NCI-H1694 treated with DMSO at 0.1 percent for 48 hours (cell line): ENCODE data around the gene EXD3.

ENCODE experiments used
- DNase-seq: peaks from one replicate; lab custom pipeline; 2025; lab: John Stamatoyannopoulos, UW

The EXD3 gene

DNA sequence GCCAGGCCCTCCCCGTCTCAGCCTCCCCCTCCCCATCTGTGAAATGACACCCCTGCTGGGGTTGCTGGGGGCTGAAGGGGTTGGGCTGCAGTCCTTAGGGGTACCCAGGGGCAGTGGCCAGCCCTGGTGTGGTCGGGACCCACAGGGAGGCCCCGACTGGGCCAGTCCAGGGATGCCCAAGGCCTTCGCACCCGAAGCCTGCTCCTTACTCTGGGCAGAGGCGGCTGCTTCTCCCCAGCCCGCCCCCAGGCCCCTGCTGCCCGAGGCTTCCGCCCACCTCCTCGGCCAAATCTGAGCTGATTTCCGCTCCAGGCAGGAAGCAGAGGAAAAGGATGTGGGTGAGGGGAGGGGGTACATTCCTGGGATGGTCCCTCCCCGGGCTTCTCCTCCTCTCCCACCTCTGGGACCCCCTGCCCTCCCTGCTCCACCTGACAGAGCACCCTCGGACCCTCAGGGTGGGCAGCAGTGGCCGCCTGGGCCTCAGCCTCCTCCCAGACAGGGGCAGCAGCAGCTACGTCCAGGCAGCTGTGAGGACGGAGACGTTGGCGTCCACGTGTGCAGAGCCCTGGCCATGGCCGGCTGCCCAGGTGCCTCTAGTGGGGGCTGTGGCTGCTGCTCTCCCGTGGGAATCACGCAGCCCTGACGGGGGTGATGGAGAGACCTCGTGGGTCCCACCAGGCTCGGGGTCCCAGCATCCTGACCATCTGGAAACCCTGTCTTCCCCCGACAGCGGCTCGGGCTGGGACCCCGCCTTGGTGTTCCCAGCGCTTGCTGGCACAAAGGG, 116.7 kb downstream of the EXD3 start:
- DNase-seq: no peak

GRCh38 chr9:137305798-137306065, 117.2 kb downstream of the EXD3 start:
- DNase-seq: no peak

GRCh38 chr9:137305060-137305797, 117.7 kb downstream of the EXD3 start:
- DNase-seq: no peak

GRCh38 chr9:137304383-137305059, 118.4 kb downstream of the EXD3 start:
- DNase-seq: no peak

GRCh38 chr9:137303893-137304382, 119.0 kb downstream of the EXD3 start:
- DNase-seq: no peak

GRCh38 chr9:137303151-137303892, 119.6 kb downstream of the EXD3 start:
- DNase-seq: no peak

DNA sequence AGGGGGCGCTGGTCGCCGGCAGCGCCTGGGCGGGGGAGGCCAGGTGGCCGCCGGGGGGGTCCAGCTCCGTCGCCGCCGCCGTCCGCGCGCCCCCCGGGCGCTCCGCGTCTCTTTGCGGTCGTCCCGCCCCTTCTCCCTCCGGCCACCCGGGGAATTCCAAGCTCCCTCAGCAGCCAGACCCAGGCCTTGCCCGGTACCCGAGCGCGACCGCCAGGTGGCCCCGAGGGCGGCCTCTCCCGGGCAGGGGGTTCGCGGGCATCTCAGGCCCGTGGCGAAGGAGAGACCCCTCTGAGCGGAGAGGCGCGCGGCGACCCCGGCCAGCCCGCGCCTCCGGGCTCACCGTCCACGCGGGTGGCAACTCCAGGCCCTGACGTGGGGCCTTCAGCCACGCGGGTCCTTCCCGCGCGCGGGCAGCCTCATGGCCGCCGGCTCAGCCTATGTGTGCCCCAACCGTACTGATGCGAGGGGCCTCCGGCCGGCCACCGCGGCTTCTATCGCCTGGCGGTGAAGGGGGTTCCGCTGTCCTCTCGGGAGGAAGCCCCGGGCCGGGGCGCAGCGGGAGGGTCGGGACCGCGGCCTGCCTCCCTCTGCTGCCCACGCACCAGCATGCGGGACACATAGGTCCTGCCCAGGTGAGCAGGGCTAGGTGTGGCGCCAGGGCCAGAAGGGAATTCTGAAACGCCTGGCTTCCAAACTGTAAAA, 120.4 kb downstream of the EXD3 start:
- DNase-seq: no peak

DNA sequence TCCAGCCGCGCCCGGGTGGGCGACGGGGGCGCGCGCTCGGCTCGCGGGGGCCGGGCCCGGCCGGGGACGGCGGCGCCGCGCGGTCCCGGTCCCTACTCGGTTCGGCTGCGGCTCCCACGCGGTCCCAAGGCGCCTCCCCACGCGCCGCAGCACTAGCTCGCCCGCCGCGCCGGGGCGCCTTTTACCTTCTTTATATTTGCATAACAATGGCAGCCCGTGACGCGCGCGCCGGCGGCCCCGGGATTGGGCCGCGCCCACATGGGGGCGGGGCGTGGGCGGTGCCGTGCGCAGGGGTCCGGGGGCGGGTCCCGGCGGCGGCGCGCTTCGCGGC, 120.9 kb downstream of the EXD3 start, which contains the start of gene NRARP:
NRARP (minus strand) TSS at position 154 of the 331 bp plus-strand sequence. CDS start 343 bp downstream, outside the sequence.
- peak; percentile 29 for DNase-seq

DNA sequence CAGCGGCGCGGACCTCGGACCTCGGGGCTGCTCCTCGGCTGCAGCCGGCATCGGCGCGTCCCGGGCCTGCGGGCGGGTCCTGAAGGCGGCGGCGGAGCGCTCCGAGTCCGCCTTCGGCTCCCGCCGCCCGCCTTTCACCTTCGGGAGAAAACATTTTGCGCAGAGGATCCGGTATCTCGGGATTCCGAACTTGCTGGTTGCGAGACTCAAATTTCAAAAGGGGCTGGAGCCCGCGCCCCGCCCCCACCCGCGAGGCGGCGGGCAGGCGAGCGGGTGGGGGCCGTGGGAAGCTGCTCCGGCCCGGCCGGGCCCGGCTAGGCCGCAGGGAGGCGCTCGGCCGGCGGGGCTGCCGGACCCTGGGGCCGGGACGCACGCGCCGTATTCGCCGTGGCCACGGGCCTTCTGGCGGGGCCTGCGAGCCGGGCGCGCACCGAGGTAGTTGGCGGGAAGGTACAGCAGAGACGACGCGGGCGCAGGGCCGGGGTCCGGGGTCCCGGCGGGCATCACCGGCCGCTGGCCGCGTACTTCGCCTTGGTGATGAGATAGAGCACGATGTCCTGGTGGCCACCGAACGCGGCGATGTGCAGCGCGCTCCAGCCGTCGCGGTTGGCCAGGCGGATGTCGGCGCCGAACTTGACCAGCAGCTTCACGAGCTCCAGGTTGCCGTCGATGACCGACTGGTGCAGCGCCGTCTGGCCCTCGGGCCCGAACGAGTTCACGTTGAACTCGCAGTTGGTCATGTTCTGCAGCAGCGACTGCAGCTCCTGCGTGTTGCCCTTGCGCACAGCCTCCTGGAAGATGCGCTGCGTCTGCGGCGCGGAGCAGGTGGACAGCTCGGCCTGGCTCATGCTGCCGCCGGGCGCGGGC, 121.6 kb downstream of the EXD3 start:
- DNase-seq: no peak

- no peak for DNase-seq
Observed at GRCh38 chr9:137300567-137301080, 122.3 kb downstream of the EXD3 start.

GRCh38 chr9:137299938-137300337, 123.0 kb downstream of the EXD3 start:
- no peak for DNase-seq

GRCh38 chr9:137299203-137299565, 123.8 kb downstream of the EXD3 start:
- no peak for DNase-seq

- no peak for DNase-seq
Observed at GRCh38 chr9:137298401-137299202, 124.4 kb downstream of the EXD3 start.

- DNase-seq: no peak
Observed at GRCh38 chr9:137297966-137298365, 125.0 kb downstream of the EXD3 start.

DNA sequence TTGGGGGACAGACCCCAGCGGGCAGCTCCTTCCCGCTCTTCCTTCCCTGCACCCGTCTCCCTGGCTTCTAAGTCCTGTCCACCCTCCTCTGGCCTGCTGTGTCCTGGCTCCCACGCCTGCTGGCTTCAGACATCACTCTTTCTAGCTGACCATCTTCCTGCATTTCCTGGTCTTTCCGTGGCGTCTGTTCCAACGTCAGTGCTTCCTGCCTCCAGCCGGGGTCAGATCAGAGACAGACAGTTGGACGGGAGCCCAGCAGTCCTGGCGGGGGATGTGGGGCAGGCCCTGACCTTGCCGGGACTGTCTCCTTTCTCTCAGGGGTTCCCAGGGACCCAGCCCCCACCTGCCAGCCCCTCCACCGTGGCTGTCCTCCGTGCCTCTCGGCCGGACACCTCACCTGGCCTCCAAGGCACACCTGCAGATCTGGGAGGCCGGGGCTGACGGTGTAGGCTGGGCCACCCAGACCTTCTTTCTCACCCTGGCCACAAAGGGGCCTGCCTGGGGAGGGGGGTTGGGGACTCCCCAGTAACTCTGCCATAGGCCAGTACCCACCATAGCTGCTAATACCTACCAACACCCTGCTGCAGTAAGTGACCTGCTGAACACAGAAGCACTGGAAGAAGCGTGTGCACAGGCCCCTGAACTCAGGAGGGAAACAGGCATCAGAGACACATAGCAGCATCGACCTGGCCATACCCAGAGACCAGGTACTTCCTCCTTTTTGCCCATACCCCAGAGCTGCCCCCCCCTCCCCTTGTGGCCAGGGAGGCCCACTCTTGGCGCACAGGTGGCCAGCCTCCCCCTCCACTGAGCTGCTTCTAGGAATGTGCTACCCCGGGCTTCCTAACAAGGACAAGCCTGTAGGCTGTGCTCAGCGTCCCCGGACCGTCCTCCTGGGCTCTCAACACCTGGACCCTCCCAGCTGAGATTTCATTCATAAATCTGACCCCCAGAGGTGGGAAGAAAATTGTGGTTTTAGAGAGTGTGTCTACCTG, 126.0 kb downstream of the EXD3 start:
- DNase-seq: no peak

GRCh38 chr9:137295849-137296669, 126.9 kb downstream of the EXD3 start:
- DNase-seq: no peak

GRCh38 chr9:137295238-137295811, 127.6 kb downstream of the EXD3 start:
- no peak for DNase-seq
